HG02973 (cell line): ENCODE results near the gene RBM18.

Source experiments
- ATAC-seq: cut with Tn5 transposase; IDR thresholded peaks from one replicate; pipeline ENCODE4 v1.9.1; 2021; ENCODE audit warnings: moderate library complexity; ENCODE audit not compliant: unreplicated experiment

The RBM18 gene

GRCh38 chr9:122261469-122261881 is 3.2 kb downstream of the RBM18 start:
- no peak for ATAC-seq

- no peak for ATAC-seq
Observed at GRCh38 chr9:122258886-122259415, 5.7 kb downstream of the RBM18 start.

- ATAC-seq, result no peak
Observed at GRCh38 chr9:122256206-122256605, 8.4 kb downstream of the RBM18 start.

GRCh38 chr9:122254761-122255160 is 9.9 kb downstream of the RBM18 start:
- ATAC-seq, result no peak

GRCh38 chr9:122252796-122253195 is 11.8 kb downstream of the RBM18 start:
- ATAC-seq, result no peak

- ATAC-seq, result no peak
Observed at GRCh38 chr9:122251351-122251750, 13.3 kb downstream of the RBM18 start.

- no peak for ATAC-seq
Observed at GRCh38 chr9:122248448-122248865, 16.2 kb downstream of the RBM18 start.

GRCh38 chr9:122246666-122247065 is 18.0 kb downstream of the RBM18 start:
- ATAC-seq, result no peak

GRCh38 chr9:122244349-122244748 is 20.3 kb downstream of the RBM18 start:
- ATAC-seq, result no peak

GRCh38 chr9:122239722-122240121 is 24.9 kb downstream of the RBM18 start:
- ATAC-seq, result no peak

GRCh38 chr9:122236681-122237080 is 28.0 kb downstream of the RBM18 start:
- ATAC-seq, result no peak

GRCh38 chr9:122234022-122234748 is 30.5 kb downstream of the RBM18 start:
- no peak for ATAC-seq

GRCh38 chr9:122232796-122233306 is 31.8 kb downstream of the RBM18 start:
- ATAC-seq, result no peak

GRCh38 chr9:122229485-122229837 is 35.2 kb downstream of the RBM18 start:
- no peak for ATAC-seq

GRCh38 chr9:122228568-122229484 is 35.8 kb downstream of the RBM18 start, which contains the start of gene LHX6:
LHX6 (minus strand) TSS chr9:122228957; CDS start chr9:122228740, 217 bp downstream.
- ATAC-seq, result no peak

GRCh38 chr9:122228191-122228567 is 36.5 kb downstream of the RBM18 start:
- ATAC-seq, result no peak

GRCh38 chr9:122227575-122227900 is 37.1 kb downstream of the RBM18 start:
- ATAC-seq, result no peak

GRCh38 chr9:122226758-122227574 is 37.7 kb downstream of the RBM18 start:
- no peak for ATAC-seq

GRCh38 chr9:122226142-122226757 is 38.4 kb downstream of the RBM18 start:
- ATAC-seq, result no peak
